ENCODE results near the gene USP17L15.
"Not testable (repeated sequence)": the region's sequence is repeated elsewhere in the genome, so short reads cannot be mapped to it uniquely, and the experiment has no call there.

Gene USP17L15

GRCh38 chr4:9234085-9234484, at the start of gene USP17L15:
Gene USP17L15, plus strand, starts transcription at chr4:9234385. Its CDS starts 0 bp downstream, at chr4:9234385.
- DNase-seq (ENCODE audit: low read depth), result not testable (repeated sequence)

GRCh38 chr4:9210357-9210756, 23.8 kb upstream of the USP17L15 start, which contains the start of gene USP17L10:
Gene USP17L10, plus strand, starts transcription at chr4:9210657. Its CDS starts 0 bp downstream, at chr4:9210657.
- DNase-seq (ENCODE audit: low read depth), result not testable (repeated sequence)

GRCh38 chr4:9214701-9215100, 19.5 kb upstream of the USP17L15 start:
- DNase-seq (ENCODE audit: low read depth), result not testable (repeated sequence)

GRCh38 chr4:9215105-9215504, 19.1 kb upstream of the USP17L15 start, which contains the start of gene USP17L11:
Gene USP17L11, plus strand, starts transcription at chr4:9215405. Its CDS starts 0 bp downstream, at chr4:9215405.
- not testable (repeated sequence) for DNase-seq (ENCODE audit: low read depth)

GRCh38 chr4:9219852-9220251, 14.3 kb upstream of the USP17L15 start, which contains the start of gene USP17L12:
Gene USP17L12, plus strand, starts transcription at chr4:9220152. Its CDS starts 0 bp downstream, at chr4:9220152.
- DNase-seq (ENCODE audit: low read depth), result not testable (repeated sequence)

GRCh38 chr4:9224596-9224995, 9.6 kb upstream of the USP17L15 start, which contains the start of gene USP17L13:
Gene USP17L13, plus strand, starts transcription at chr4:9224896. Its CDS starts 0 bp downstream, at chr4:9224896.
- DNase-seq (ENCODE audit: low read depth), result not testable (repeated sequence)

- DNase-seq (ENCODE audit: low read depth), result not testable (repeated sequence)
Observed at GRCh38 chr4:9230249-9230648, 3.9 kb upstream of the USP17L15 start.

- DNase-seq (ENCODE audit: low read depth), result not testable (repeated sequence)
Observed at GRCh38 chr4:9238461-9238860, 4.3 kb downstream of the USP17L15 start.

- DNase-seq (ENCODE audit: low read depth), result not testable (repeated sequence)
Observed at GRCh38 chr4:9243579-9243978, 9.4 kb downstream of the USP17L15 start, which contains the start of gene USP17L17. Gene USP17L17, plus strand, starts transcription at chr4:9243879. Its CDS starts 0 bp downstream, at chr4:9243879.

GRCh38 chr4:9247953-9248680, 13.9 kb downstream of the USP17L15 start, which contains the start of gene USP17L18:
Gene USP17L18, plus strand, starts transcription at chr4:9248630. Its CDS starts 0 bp downstream, at chr4:9248630.
- not testable (repeated sequence) for DNase-seq (ENCODE audit: low read depth)

GRCh38 chr4:9253078-9253477, 18.9 kb downstream of the USP17L15 start, which contains the start of gene USP17L19:
Gene USP17L19, plus strand, starts transcription at chr4:9253378. Its CDS starts 0 bp downstream, at chr4:9253378.
- not testable (repeated sequence) for DNase-seq (ENCODE audit: low read depth)

- DNase-seq (ENCODE audit: low read depth), result not testable (repeated sequence)
Observed at GRCh38 chr4:9257824-9258223, 23.6 kb downstream of the USP17L15 start, which contains the start of gene USP17L20. Gene USP17L20, plus strand, starts transcription at chr4:9258124. Its CDS starts 0 bp downstream, at chr4:9258124.

- DNase-seq (ENCODE audit: low read depth), result not testable (repeated sequence)
Observed at GRCh38 chr4:9262572-9262971, 28.4 kb downstream of the USP17L15 start, which contains the start of gene USP17L21. Gene USP17L21, plus strand, starts transcription at chr4:9262872. Its CDS starts 0 bp downstream, at chr4:9262872.

- DNase-seq (ENCODE audit: low read depth), result not testable (repeated sequence)
Observed at GRCh38 chr4:9267319-9267718, 33.1 kb downstream of the USP17L15 start, which contains the start of gene USP17L22. Gene USP17L22, plus strand, starts transcription at chr4:9267619. Its CDS starts 0 bp downstream, at chr4:9267619.

- DNase-seq (ENCODE audit: low read depth), result peak; percentile 11
Observed at GRCh38 chr4:9271719-9272118, 37.5 kb downstream of the USP17L15 start.

All from activated T-cell treated with anti-CD3 and anti-CD28 coated beads for 1 hour (primary cell).